UCSD-AML1 (cell line): ENCODE measurements around the gene CHST14.

Experiments used
- DNase-seq: peaks from one replicate; lab custom pipeline; 2025; ENCODE audit not compliant: unreplicated experiment; lab: John Stamatoyannopoulos, UW

CHST14 gene, protein sequence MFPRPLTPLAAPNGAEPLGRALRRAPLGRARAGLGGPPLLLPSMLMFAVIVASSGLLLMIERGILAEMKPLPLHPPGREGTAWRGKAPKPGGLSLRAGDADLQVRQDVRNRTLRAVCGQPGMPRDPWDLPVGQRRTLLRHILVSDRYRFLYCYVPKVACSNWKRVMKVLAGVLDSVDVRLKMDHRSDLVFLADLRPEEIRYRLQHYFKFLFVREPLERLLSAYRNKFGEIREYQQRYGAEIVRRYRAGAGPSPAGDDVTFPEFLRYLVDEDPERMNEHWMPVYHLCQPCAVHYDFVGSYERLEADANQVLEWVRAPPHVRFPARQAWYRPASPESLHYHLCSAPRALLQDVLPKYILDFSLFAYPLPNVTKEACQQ

GRCh38 chr15:40470423-40471104, at the start of gene CHST14:
Gene CHST14, plus strand, starts transcription at chr15:40470984. Its CDS starts 230 bp downstream, at chr15:40471214.
- peak; percentile 77 for DNase-seq

GRCh38 chr15:40421246-40422157, 49.3 kb upstream of the CHST14 start:
- DNase-seq: peak; percentile 83

DNA sequence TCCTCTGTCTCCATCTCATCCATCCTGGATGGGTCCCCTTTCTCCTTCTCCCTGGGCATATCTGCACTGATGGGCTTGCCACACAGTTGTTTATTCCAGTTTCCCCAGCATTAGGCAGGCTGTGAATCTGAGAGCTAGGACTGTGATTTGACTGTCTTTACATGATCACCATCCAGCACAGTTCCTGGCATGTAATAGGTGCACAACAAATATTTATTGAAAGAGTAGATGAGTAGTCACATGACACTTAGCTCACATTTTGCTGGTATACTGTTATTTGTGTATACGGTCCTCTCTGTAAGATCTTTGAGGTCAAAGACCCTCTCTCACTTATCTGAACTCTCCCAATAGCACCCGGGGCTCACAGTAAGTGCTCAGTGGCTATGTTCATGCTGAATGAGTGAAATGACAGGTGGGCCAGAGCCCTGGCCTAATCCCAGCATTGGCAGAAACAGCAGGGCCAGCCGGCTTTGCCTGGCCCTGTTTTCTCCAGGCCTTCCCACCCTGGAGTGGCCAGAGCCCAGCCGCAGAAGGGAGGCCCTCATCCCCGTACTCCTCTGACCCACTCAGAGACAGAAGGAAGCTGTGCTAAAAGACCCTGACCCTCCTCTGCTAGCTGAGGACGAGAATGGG, 46.2 kb upstream of the CHST14 start:
- no peak for DNase-seq

DNA sequence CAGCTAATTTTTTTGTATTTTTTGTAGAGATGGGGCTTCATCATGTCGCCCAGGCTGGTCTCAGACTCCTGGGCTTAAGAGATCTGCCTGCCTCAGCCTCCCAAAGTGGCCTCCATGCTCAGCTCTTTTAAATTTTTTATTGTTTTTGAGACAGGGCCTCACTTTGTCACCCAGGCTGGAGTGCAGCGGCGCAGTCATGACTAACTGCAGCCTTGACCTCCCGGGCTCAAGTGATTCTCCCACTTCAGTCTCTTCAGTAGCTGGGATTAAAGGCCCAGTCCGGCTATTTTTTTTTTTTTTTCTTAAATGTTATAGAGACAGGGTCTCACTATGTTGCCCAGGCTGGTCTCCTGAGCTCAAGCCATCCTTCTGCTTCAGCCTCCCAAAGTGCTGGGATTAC, 45.1 kb upstream of the CHST14 start:
- DNase-seq: no peak

DNA sequence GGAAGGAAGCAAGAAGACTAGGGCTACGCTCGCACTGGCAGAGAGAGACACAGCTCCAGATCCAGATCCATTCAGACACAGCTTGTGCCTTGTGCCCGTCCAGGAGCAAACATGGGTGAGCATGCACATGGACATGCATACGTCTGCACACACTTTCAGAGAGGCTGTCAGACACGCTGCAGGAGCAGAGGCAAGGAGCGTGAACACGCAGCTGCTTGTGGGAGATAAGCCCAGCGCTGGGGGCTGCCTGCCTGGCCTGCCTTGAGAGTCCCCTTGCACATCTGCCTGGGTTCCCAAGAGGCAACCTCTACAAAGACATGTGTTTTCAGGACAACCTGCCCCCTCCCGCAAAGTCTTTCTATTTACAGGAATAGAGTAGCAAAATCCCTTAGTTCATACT, 43.6 kb upstream of the CHST14 start:
- no peak for DNase-seq

DNA sequence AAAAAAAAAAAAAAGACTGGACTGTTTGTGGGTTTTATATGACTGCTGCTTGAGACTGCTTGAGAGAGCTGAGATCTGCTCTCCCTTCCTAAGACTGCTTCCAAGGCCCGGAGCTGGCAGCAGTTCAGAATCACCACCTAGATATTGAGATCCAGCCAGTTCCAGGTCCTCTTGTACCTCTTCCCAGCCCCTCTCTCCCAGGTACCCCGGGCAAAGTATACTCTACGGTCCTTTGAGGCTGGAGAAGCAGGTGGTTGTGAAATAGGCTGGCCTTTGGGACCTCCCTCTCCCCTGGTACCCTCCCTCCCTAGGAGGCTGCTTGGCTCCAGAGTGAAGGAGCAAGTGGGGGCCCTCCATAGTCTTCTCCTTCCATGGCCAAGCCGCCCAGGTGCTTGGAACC, 42.6 kb upstream of the CHST14 start:
- DNase-seq: no peak

DNA sequence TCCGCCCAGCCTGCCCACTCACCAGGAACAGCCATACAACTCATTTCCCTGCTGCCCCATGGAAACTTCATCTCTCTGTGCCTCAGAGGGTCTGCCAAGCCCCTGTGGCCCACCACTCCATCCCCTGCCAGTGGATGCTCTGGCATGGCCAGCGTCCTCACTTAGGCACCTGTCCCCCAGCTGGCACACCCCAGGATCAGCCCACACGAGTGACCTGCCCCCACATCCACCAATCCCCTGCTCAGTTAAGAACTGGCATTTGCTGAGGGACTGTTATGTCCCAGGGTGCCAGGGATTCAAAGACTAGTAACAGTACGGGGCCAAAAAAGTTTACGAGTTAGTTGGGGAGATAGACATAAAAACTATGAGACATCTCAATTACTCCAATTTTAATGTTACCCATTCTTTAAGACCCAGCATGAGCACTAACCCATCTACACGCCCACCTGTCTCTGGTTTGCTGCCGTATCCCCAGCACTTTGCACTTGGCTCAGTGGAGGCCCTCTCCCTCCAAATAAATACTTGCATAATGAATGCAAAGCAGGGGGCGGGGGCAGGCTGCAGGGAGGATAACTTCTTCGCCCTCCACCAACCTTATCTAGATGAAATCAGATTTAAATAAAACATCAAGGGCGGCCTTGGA, 41.6 kb upstream of the CHST14 start:
- no peak for DNase-seq

DNA sequence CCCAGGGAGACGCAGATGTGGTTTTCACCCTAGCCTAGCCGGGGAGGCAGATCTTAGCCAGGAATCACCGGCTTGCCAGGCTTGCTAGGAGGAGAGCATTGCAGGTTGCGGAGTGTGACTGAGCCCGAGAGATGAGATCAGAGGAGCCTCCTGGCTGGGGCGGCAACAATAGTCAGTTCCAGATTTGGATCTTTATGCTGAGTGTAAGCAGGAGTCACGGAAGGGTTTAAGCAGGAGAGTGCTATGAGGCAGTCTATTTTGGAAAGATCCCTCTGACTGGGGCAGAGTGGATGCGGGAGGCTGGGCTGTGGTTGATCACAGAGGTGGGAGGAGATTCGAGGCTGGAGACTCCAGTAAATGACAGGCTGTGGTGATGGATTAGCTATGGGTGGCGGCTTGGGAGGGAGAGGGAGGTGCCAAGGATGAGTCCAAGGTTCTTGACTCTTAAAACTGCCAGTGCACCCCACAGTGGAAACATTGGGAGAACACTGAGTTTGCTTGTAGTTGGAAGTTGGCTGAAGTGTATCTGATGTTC, 40.4 kb upstream of the CHST14 start:
- DNase-seq: no peak

DNA sequence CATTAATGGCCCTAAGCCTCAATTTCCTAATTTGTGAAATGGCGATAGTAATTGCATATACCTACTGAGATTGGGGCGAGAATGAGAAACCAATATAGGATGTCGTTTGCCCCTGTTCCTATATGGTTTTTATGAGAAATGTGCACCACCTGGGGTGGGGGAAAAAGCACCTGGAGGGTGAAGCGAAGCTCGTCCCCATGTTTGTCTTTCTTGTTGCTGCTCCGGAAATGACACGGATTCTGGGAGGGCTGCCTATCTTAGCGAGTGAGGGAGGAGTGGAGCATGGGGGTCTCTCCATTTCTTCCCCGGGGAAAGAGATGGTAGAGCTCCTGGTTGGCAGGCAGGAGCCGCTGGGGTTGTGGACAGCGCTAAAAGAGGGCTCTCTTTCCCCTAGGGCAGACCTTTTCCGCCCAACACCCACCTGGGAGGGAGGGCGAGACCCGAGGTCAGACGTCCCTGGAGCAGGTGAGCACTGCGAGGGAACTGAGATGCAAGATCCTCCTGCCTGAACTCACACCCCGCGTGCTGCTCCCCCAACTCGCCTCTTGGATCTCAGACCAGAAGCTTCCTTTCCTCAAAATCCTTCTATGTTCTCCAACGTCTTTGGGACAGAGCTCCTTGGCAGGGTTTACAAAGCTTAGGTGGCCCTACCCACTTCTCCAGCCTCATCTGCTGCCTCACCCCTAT, 35.6 kb upstream of the CHST14 start:
- no peak for DNase-seq

- no peak for DNase-seq
Observed at GRCh38 chr15:40435710-40436089, 35.1 kb upstream of the CHST14 start.

DNA sequence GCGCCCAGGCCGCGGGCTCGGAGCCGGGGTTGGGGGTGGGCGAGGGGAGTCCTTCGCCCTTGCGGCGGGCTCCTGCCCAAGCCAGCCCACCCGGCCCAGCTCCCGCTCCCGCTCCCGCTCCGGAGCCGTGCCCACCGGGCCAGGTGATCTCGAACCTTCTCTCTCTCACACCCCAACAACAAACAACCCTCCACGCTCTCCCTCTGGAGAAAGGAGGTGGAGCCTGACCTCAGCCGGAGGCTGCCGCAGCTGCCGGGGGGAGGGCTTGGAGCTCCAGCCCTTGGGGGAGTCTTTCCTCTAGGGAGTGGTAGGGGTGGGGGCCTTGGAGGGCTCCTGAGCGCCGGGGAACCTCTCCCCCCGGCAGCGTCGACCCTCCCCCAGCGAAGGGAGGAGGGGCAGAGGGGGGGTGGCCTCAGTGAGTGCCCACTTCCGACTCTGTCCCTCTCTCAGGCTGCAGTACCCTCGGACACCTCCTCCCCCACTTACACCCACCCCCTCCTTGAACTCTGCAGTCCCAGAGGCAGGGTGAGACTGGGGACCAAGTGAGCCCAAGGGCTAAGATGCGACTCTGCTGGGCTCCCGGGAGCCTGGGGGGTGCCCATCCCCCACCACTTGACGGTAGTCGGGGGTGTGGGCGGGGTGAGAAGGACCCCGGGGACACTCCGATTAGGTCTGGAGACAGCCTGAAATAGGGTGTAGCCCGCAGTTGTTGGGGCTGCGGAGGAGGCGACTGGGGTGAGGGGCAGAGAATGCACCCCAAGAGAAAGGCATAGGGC, 34.5 kb upstream of the CHST14 start:
- DNase-seq: no peak

DNA sequence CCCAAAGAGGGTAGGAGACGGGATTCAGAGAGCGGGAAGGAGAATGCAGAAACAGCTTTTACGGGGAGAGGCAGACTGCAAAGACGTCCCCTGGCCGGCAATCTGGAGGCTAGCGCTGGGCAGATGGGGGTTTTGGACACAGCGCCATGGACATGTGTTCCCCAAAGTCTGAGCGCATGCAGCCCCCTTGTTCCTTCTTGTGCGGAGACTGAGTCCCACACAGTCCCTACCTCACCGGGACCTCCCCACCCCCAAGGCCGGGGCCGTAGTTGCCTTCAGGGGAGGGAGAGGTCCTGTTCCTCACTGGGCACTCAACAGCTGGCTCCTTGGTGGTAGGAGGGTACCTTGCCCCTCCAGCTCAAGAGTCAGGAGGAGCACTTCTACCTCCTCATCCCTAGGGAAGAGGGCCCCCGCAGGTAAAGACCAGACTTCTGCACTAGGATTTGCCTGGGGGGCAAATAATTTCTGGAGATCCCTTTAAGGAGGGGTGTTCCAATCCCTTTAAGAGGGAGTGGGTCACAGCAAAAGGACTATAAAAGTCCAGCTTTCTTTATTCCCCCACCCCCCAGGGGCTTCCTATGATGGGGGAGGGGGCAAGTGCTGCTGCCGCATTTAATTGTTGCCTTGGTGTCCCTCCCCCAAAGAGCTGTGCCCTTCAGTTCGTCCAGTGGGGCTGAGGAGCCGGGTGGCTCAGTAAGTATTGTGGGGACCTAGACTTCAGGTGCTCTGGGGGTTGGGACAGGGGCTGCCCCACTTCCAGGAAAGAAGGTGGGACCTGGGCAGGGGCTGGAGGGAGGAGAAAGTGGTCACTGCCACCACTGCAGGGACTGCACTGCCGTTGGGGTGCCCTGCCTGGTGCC, 33.7 kb upstream of the CHST14 start:
- no peak for DNase-seq

- no peak for DNase-seq
Observed at GRCh38 chr15:40437752-40438687, 32.8 kb upstream of the CHST14 start.

DNA sequence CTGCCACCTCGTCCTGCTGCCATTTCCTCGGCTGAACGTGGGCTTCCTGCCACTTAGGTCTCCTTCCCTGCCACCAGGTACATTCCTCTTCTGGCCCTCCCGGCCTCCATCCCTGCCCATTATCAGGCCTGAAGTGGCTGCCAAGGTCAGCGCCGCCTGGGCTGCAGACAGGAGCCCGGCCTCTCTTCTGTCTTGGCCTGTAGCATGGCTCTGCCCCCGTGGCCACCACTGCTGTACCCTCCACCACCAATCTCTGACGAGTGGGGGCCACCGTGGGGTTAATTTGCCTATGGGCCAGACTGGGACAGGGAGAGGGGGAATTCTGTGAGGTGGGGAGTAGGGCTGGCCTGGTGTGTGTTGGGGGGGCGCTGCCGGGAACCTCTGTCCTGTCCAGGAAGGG, 32.1 kb upstream of the CHST14 start:
- DNase-seq: no peak

DNA sequence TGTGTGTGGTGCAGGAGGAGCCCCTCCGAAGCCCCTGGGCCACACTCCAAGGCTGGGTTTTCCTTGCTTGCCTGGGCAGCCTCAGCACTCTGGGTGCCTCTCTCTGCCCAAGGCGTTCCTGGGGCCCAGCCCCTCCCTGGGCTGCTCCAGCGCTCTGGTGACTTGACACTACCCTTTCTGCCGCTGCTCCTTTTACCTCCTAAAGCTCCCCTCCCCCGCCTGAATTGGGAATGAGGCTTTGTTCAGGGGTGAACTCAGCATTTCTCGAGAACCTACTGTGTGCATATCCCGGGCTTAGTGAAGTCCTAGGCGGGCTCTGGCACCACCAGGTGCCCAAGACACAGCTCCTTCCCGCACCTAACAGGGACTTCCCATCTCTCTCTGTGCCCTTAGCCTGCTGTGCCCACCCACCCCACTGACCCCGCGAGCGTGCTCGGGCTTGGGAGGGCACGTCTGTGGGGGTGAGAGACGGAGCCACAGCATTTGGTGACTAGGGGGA, 31.3 kb upstream of the CHST14 start:
- no peak for DNase-seq

- DNase-seq: peak; percentile 42
Observed at GRCh38 chr15:40439960-40440742, 30.6 kb upstream of the CHST14 start.
